DMS 273 (cell line): ENCODE measurements around the gene SPRR2A.
"Not testable (repeated sequence)": the region's sequence is repeated elsewhere in the genome, so short reads cannot be mapped to it uniquely, and the experiment has no call there.

Experiments
- DNase-seq: peaks from one replicate; lab custom pipeline; 2025; ENCODE audit not compliant: unreplicated experiment; lab: John Stamatoyannopoulos, UW

Gene SPRR2A

DNA sequence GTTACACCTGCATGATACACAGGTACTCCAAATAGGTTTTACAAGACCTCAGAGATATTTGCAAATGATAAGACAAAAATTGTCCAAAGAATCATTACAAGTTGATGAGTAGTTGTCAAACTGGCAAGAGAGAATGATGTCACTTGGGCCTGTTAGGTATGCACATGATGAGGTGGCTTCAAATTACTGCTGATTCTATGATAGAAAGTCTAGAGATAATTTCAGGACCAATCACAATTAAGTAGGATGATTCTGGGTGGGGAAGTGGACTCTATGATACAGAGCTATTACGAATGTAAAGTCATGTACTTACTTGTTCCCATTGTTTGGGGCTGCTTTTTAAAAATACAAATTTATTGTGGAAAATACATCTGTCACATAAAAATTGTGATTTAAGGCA, 31.5 kb downstream of the SPRR2A start:
- DNase-seq = no peak

DNA sequence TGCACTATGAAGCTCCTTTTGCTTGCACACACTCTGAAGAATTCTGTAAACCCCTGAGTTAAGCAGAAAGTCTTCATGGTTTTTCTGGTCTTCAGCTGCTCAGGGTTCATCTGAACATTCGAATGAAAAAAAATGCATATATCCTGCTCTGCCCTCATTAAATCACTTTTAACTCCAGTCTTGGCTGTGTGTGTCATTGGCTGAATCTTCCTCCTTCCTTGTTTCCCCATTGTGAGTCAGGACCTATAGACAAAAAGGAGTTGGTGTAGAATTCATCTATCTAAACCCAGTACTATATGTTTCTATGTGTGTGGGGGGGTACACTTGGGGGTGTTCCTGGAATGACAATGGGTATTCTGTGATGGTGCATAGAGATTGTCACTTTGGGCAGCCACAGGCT, 32.9 kb downstream of the SPRR2A start:
- DNase-seq = no peak

GRCh38 chr1:153023109-153023508, 34.2 kb downstream of the SPRR2A start:
- no peak for DNase-seq

DNA sequence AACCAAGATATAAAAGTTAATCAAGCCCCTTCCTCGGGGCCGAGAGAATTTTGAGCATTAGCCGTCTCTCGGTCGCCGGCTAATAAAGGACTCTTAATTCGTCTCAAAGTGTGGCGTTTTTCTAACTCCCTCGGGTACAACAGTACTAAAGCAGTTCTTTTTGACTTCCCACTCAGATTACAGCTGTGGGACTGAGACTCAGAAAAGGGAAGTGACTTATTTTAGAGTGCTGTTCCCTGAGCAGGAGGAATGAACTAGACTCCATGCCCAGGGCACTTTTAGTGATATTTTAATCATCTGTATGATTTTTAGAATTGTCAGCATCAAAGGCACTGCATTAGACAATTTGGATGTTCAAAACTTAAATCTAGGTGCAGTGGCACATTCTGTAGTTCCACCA, 35.0 kb downstream of the SPRR2A start:
- not testable (repeated sequence) for DNase-seq

DNA sequence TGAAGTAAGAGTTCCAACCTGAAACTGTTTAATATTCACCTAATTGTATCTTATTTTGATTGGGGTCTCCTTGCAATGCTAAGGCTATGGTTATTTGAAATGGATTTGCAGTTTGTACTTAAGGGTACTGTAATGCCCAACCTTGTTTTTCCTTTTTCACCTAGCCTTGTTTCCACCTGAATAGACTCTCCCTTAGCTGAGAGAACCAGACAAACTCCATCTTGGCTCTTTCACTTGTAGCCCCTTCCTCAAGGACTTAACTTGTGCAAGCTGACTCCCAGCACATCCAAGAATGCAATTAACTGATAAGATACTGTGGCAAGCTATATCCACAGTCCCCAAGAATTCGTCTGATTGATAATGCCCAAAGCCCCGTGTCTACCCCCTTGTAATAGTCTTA, 35.5 kb downstream of the SPRR2A start:
- DNase-seq = not testable (repeated sequence)

DNA sequence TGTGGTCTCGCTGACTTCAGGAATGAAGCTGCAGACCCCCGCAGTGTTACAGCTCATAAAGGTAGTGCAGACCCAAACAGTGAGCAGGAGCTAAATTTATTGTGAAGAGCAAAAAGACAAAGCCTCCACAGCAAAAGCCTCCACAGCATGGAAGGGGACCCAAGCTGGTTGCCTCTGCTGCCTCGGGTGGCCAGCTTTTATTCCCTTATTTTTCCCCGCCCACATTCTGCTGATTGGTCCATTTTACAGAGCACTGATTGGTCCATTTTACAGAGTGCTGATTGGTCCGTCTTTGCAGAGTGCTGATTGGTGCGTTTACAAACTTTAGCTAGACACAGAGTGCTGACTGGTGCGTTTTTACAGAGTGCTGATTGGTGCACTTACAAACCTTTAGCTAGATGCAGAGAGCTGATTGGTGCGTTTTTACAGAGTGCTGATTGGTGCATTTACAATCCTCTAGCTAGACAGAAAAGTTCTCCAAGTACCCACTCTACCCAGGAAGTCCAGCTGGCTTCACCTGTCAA, 46.0 kb downstream of the SPRR2A start:
- not testable (repeated sequence) for DNase-seq
